Anterior cingulate cortex (tissue), 58 donors: ENCODE measurements around the gene TPPP2.

Experiments
- DNase-seq, 58 donors: peaks; one replicate each; lab custom pipeline; 2025; lab: John Stamatoyannopoulos, UW

TPPP2 gene

GRCh38 chr14:21016413-21017190 lies 13.4 kb upstream of the TPPP2 start:
- no peak for DNase-seq

GRCh38 chr14:21017528-21018245 lies 12.3 kb upstream of the TPPP2 start:
- no peak for DNase-seq

- DNase-seq: no peak
These were observed 11.7 kb upstream of the TPPP2 start for GRCh38 chr14:21018286-21018685.

- DNase-seq: no peak
These were observed 11.2 kb upstream of the TPPP2 start for GRCh38 chr14:21018781-21019180.

DNA sequence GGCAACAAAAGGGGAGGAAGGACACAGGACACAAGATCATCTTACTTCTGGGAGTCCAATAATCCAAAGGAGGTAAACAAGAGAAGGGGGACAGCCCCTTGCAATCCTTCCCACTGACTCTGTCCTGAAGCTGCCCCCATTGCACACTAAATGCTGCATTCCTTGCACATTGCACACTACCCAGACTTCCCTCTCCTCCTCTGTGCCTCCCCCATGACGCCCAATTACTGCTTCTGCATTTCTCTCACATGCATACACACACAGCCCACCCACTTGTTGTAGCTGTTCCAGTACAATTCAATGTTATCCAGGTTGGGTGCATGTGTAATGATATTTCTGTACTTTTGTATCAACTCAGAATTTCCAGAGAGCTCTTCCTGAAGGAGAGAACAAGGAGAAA lies 10.7 kb upstream of the TPPP2 start:
- no peak for DNase-seq

DNA sequence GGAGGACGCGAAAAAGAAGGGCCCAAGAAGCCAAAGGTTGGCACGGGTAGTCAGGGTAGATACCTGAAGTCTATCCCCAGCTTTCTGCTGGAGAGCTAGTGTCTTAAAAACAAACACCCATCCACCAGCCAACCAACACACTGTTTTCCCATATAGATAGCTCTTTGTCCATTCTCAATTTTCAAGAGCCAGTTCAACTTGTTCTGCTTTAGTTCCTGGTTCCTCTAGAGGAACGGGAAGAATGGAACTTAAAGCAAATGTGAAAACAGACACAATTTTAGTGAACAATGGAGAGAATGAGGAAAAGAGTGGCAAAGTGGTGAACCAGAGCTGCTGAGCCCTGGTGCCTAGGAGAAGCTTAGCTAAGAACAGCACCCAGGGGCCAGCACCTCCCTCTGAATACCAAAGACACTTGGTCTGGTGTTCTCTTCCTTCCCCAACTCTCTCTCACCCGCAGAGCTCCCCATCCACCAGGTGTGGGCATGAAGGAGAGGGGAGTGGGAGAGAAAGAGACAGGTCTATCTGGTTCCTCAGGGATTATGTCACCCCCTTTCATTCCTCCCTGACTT lies 9.0 kb upstream of the TPPP2 start:
- DNase-seq: no peak

GRCh38 chr14:21022686-21023085 lies 7.3 kb upstream of the TPPP2 start:
- no peak for DNase-seq

- DNase-seq: peak in 17 of 58 donors; percentile 9 to 45 (median 24)
These were observed 6.8 kb upstream of the TPPP2 start for GRCh38 chr14:21023174-21023573.

DNA sequence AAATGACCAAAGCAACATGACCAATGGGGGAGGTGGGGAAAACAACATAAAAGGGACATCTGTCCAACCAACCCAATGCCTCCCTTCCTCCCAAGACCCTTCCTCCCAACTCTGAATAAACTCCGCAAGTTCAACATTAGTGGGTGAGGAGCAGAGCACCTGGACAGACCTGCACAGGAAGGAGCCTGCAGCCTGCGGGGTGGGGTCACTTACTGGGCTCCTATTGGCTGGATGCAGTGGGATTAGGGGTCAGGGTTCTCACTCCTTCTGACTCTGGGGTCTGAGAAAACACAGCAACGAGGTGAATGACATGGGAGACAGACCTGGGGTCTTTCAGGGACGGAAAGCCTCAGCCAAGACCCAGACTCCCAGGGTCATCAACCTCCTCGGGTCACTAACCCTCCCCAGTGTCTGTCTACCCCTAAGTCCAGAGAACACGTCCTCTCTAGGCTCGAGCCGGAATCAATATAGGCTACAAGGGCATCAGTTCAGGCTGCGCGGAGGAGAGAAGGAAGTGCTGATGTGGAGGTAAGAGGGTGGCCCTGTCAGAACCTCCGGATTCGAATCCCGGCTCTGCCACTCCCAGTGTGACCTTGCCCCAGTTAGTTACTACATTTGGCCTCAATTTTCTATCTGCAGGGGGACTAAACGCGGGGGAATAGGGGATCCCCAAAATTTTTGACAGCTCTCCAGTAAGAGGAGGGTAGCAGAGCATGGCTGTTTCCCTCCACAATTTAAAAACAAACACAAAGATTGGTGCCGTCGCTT lies 6.0 kb upstream of the TPPP2 start:
- peak in 1 of 58 donors; percentile 25 for DNase-seq

DNA sequence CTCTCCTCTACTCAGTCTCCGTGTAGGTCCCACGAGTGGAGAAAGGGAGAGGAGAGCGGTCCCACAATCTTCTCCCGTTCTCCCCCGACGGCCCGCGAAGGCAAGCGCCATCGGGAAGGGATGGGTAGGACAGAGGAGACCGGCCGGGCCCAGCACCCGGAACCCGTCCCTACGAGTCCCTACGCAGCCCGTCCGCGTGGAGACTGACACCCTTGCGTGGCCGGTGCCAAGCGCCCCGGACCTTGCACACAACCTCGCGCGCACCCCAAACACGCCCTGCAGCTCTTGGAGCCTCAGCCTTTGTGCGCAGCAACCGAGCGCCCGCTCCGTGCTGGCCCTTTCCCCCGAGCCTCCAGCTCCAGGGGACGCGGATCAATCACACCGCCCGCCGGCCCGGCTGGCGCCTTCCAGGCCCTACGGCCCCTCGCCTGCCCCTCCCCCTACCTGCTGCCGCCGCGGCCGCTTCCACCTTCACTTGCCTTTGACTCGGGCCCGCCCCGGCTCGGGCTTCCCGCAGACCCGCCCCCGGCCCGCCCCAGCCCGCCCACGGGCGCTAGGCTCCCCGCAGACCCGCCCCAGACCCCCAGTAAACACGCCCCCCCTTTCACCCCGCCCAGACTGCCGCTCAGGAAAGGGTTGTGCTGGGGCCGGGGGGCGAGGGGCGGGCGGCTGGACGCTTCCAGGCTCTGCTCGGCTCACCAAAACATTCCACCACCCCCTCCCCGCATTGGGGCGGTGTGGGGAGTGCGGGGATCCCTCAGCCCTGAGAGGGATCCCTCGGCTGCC lies 5.2 kb upstream of the TPPP2 start, which contains the start of gene NDRG2:
Gene NDRG2 (minus strand): TSS at position 477 of the 786 bp plus-strand sequence. CDS start 1,746 bp downstream, outside the sequence.
- DNase-seq: peak in 54 of 58 donors; percentile 42 to 85 (median 75)

GRCh38 chr14:21025371-21026273 lies 4.4 kb upstream of the TPPP2 start:
- DNase-seq: peak; percentile 27 to 95 (median 81)

DNA sequence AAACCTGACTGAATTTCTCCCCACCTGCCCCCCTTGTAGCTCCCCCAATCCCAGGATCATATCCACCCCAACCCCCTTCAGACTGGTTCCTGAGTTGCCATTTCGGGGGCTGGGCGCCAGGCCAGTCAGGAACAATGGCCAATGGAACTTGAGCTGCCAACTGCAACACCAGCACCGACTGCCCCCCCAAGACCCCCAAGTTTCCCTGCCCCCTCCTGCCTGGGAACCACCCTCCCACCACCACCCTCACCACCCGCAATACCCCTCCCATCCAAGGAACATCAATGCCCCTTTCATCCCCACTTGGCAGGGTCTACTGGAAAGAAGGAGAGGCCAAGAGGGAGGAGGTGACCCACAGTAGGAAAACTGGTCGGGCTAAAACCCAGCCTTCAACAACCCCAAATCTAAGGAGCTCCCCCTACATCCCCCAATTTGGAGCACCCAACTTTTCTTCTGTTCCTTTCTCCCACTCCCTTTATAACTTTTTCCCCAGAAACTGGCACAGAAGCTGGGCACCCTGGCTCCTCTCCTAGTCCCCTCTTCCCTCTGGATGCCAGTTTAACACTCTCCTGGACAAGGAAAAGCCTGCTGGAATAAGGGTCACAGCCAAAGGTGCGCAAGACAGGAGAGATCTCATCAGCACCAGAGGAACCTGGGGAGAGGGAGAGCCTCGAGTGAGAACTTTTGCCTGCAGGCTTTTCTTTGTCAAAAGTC lies 3.6 kb upstream of the TPPP2 start:
- DNase-seq: peak in 55 of 58 donors; percentile 43 to 92 (median 81)

GRCh38 chr14:21026988-21027315 lies 3.1 kb upstream of the TPPP2 start:
- DNase-seq: no peak

DNA sequence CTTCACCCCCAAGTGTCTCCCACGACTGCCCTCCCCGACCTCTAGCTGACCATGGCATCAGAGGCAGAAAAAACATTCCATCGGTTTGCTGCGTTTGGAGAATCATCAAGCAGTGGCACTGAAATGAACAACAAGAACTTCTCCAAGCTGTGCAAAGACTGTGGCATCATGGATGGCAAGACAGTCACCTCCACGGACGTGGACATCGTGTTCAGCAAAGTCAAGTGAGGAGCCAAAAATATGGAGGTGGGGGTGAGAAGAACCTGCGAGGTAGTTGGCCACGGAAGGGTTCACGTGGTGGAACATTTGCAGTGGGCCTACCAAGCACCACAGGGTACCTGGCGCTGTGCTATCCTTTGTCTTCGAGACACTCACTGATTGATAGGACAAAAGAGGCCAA lies 514 bp downstream of the TPPP2 start:
- no peak for DNase-seq

DNA sequence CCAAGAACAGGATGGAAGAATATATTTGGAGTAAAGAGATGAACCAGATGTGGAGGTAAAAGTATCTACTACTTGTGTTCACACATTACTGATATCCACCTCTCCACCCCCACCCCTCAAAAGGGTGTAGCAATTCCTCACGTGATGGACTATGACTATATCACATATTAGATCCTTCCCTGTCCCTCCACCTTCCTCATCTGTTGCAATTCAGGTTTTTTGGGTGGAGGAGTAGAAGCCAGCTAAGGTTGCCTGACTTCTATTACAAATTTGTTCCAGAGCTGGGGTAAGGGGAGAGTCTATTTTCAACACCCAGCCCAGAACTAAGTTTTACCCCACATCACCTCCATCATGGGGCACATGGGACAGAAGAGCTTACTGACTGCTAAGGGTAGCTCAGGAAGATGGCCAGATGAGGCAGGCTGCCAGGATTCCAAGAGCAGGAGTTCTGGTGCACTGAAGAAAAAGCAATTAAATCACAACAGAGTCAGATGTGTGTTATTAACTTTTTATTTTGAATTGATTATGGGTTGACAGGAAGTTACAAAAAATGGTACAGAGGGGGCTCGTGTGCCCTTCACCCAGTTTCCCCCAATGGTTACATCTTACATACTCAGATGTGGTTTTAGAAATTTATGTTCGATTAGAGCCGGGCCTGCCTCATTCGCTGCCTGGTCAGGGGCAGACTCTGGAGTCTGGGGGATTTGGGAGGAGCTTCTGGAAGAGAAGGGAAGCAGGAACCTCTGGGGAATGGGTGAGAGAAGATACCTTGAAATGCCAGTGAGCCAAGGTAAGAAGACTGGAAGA lies 2.5 kb downstream of the TPPP2 start:
- peak in 2 of 58 donors; percentile 4 to 17 for DNase-seq

DNA sequence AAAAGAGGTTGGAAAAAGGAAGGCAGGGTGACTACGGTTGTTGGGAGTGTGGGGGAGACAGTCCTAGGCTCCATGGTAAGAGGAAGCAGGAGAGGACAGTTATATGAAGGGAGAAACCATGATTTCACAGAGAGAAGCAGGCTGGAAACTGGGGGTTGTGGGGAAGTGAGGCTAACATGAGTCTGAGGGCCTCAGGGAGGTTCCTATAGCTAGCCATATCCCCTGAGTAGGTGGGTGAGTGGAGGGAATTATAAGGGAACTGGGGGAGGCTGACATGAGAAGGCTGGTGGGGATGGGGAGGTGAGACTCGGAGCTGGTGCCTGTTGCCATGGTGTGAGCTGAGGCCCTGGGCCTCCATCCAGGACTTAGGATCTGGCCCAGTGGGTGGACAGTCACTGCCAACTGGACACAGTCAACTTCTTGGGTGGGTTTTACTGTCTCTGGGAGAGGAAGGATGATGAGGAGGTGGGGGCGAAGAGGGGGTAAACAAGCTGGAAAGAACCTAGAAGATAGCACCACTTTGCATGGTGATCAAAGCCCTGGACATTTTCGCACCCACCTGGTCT lies 3.2 kb downstream of the TPPP2 start:
- peak in 10 of 58 donors; percentile 7 to 49 (median 25) for DNase-seq

- no peak for DNase-seq
These were observed 4.7 kb downstream of the TPPP2 start, which contains the start of gene RNASE13 for GRCh38 chr14:21034707-21035106. Gene RNASE13 (minus strand): TSS chr14:21034807. CDS start chr14:21034288, 519 bp downstream.
